ENCODE measurements around the gene P2RY6. TPM values are rescaled to one million over a fixed set of nuclear protein-coding genes. Genes with fewer than 3 reads are reported as not detected.

P2RY6 gene
- total and polyA plus RNA-seq, 2 of the 4 experiments (the other 2 are of a cell fraction) = 0.44 TPM; not detected in 1

DNA sequence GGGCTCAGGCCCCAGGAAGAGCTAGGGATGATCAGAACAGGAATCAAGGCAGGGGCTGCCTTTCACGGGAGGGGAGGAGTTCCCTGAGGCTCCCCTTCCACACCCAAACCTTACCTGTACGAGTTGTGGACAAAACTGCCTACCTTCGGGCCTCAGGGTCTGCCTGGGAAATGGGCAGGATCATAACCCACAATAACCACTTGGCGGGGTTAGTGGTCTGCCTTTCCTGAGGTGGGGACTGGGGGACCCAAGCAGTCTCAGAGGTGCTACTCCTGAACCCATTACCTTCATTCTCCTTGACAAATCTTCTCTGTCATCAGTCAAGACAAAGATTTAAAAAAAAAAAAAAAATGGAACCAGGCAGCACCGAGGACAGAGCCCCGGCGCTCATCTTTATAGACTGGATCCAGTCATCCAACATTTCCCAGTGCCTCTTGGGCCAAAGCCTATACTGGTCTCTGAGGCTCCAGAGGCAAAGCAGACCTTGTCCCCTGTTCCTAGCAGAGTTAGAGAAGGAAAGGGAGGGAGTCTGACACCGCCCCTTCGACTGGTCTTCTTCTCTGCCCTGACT lies 14.2 kb downstream of the P2RY6 start:
- Histone ChIP-seq H3K4me2 (ENCODE audit: low read depth, low read length) (no peak overlapping the region), H2BK20ac (ENCODE audit: low read depth, low read length) (no peak overlapping the region), H3K14ac (replicated peaks; ENCODE audit: low read depth, low read length) (no peak overlapping the region), H2AFZ (replicated peaks; ENCODE audit: low read length, poor library complexity) (no peak overlapping the region), H3K4me1 (ENCODE audit: control insufficient read depth, insufficient read depth, low read length) (peaks cover 8% of the 10 kb centered on the region), H3K36me3 (ENCODE audit: control insufficient read depth, insufficient read depth, low read length) (no peaks in the 10 kb centered on the region), H3K27ac (ENCODE audit: insufficient read depth, low read length) (no peak overlapping the region), H3K79me1 (ENCODE audit: low read depth in 1 of 2, low read length in 2 of 2) (no peaks in the 10 kb centered on the region), H3K4me3 (ENCODE audit: insufficient read depth, low read depth, low read length) (no peak overlapping the region), H3K23ac (ENCODE audit: low read depth, low read length) (no peak overlapping the region), H3K27me3 (ENCODE audit: control insufficient read depth, insufficient read depth, low read length) (peaks cover 14% of the 10 kb centered on the region; the same call in 1 of the 2 replicates), H4K8ac (ENCODE audit: low read depth in 2 of 2, low read length in 2 of 2) (no peak overlapping the region), H2BK5ac (ENCODE audit: low read depth, low read length, poor library complexity, severe bottlenecking) (no peak overlapping the region), H4K20me1 (ENCODE audit: insufficient read depth, low read length) (no peaks in the 10 kb centered on the region), H2BK120ac (ENCODE audit: low read depth, low read length) (no peak overlapping the region), H4K91ac (ENCODE audit: insufficient read depth, low read depth, low read length) (no peak overlapping the region), H2AK9ac (replicated peaks; ENCODE audit: low read depth, low read length, poor library complexity) (no peak overlapping the region), H3K56ac (ENCODE audit: extremely low read depth, insufficient read depth, low read length) (no peak overlapping the region), H2AK5ac (ENCODE audit: low read depth, low read length) (no peak overlapping the region), H4K5ac (ENCODE audit: low read depth, low read length) (no peak overlapping the region), H3K9me1 (ENCODE audit: insufficient read depth, low read length) (peaks cover 6% of the 10 kb centered on the region), H3K9me3 (ENCODE audit: control insufficient read depth, insufficient read depth, low read length) (no peaks in the 10 kb centered on the region), H3K18ac (ENCODE audit: low read depth, low read length) (no peak overlapping the region), H2BK15ac (ENCODE audit: low read depth, low read length) (no peak overlapping the region), H3K4ac (ENCODE audit: low read depth, low read length) (no peak overlapping the region), H3K9ac (ENCODE audit: low read depth, low read length) (no peak overlapping the region)
- ATAC-seq (ENCODE audit: low read depth) = no peak
- CTCF ChIA-PET = interaction anchor here (1.1 kb wide), 1 partner anchor 14 kb away, joined by 4 read pairs; the partner anchor contains the start of gene P2RY6
- no CpG with 5 or more reads among the region's 9 CpGs for whole genome bisulfite sequencing, 2 experiments (ENCODE audit: extremely low coverage in 2 of 2, insufficient read length in 1 of 2)
- dilution Hi-C loops (cut with HindIII; ENCODE audit: low sequenced_read_pairs, unreplicated experiment) (no loop called here), in situ Hi-C loops (cut with MboI; ENCODE audit: low sequenced_read_pairs) (loop anchor here (5.0 to 10.0 kb wide), 3 partner anchors 99 to 562 kb away; no protein-coding TSS in a partner anchor), intact Hi-C loops (cut with micrococcal nuclease) (loop anchor here (5.0 kb wide), 1 partner anchor 559 kb away; no protein-coding TSS in a partner anchor)
- no TSS peak for BruUV-seq (replicated peaks)
- POLR2A ChIA-PET (ENCODE audit: unreplicated experiment) = no interaction called here
- TF ChIP-seq BHLHE40 (IDR thresholded peaks at IDR 0.05; ENCODE audit: low read depth, low read length) = no peak
- no peak for TF ChIP-seq POLR2A (IDR thresholded peaks at IDR 0.05; ENCODE audit: low read depth, low read length)
- TF ChIP-seq RFX5 (IDR thresholded peaks at IDR 0.05; ENCODE audit: low read depth, low read length) = no peak
- TF ChIP-seq SMC3 (IDR thresholded peaks at IDR 0.05; ENCODE audit: low read depth, low read length) = no peak
- no peak for TF ChIP-seq NFE2L2 (IDR thresholded peaks at IDR 0.05; ENCODE audit: low read depth, low read length)
- no peak for TF ChIP-seq RAD21 (IDR thresholded peaks at IDR 0.05; ENCODE audit: low read length)
- no peak for TF ChIP-seq MAZ (IDR thresholded peaks at IDR 0.05; ENCODE audit: borderline replicate concordance, low read depth, low read length)
- no peak for TF ChIP-seq FOS (IDR thresholded peaks at IDR 0.05; ENCODE audit: low read depth, low read length)
- TF ChIP-seq MXI1 (IDR thresholded peaks at IDR 0.05; ENCODE audit: borderline replicate concordance, low read depth, low read length) = no peak
- TF ChIP-seq RCOR1 (IDR thresholded peaks at IDR 0.05; ENCODE audit: insufficient replicate concordance, low read length) = no peak
- no peak for TF ChIP-seq ELK1 (IDR thresholded peaks at IDR 0.05; ENCODE audit: borderline replicate concordance, low read depth, low read length)
- no peak for TF ChIP-seq CEBPB (IDR thresholded peaks at IDR 0.05; ENCODE audit: low read depth, low read length)
- TF ChIP-seq USF2 (IDR thresholded peaks at IDR 0.05; ENCODE audit: low read depth, low read length) = no peak
- TF ChIP-seq MAFK (IDR thresholded peaks at IDR 0.05; ENCODE audit: low read depth, low read length) = no peak
- TF ChIP-seq CHD1 (IDR thresholded peaks at IDR 0.05; ENCODE audit: low read depth, low read length) = no peak
- TF ChIP-seq CTCF (conservative IDR thresholded peaks at IDR 0.05; ENCODE audit: low read depth, low read length) = no peak
- no peak for DNase-seq

All from IMR-90 (cell line).